Left colon (tissue), 2 donors: ENCODE results near the gene TBX5. TPM values are rescaled to one million over a fixed set of nuclear protein-coding genes. Genes with fewer than 3 reads are reported as not detected.
"Not testable (repeated sequence)": the region's sequence is repeated elsewhere in the genome, so short reads cannot be mapped to it uniquely, and the experiment has no call there.

ENCODE experiments used
- ATAC-seq: fragments of 200-7000 bp; cut with Tn5 transposase; one replicate; pipeline ENCODE4 v1.9.1; 2020; ENCODE audit warnings: mild to moderate bottlenecking, moderate library complexity
- DNase-seq, 2 donors: peaks; one replicate each; pipeline ENCODE4 v3.0.0-alpha.2; 2020
- intact Hi-C, 2 donors: fragments of 100-400 bp; cut with DNase I in 1 of 2; cut with micrococcal nuclease in 1 of 2; formaldehyde crosslinking; loops; one replicate each; pipeline versions ENCODE4 v1.11.2 to v1.14.0; 2022; cut with DNase I, micrococcal nuclease
- total RNA-seq, 2 donors: library from RNA; stranded (reverse); fragmentation: NEBNext Ultra II Directional; extraction: Animal tissue kit (Norgen Biotek cat#: 25700); gene quantifications; one replicate each; pipeline ENCODE4 v1.2.1, GENCODE V29; 2021
- donor health status: DM: no; HTN: no; CAD: no.
- donor health status: DM: yes; HTN: yes; CAD: no.

Gene TBX5
- total RNA-seq, 2 donors from 2014 or later, result not detected

- intact Hi-C loops, result no loop called here
- ATAC-seq, result no peak
Measured at GRCh38 chr12:114396153-114396868, 9.6 kb downstream of the TBX5 start.

DNA sequence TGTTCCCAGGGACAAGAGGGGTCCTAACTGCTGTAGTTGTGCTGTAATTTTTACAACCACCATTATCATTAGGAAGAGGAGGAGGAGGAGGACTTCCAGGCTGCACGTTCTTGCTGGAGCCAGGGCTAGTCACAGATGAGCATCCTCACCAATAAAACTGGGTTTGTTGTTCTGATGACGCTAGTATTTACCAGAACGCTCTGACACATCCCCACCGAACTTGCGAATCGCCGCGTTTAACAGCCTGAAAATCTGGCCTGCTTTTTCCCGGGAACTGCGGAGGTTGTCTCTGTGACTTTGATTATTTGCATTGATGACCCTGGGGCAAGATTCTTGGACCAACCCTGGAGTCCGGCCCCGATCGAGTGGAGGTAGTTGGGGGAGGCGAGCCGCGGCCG lies 10.2 kb downstream of the TBX5 start:
- ATAC-seq (no peak), DNase-seq (no peak)
- intact Hi-C loops, result no loop called here

More at GRCh38 chr12:114396153-114396868, 9.6 kb downstream of the TBX5 start:
- no peak for DNase-seq

DNA sequence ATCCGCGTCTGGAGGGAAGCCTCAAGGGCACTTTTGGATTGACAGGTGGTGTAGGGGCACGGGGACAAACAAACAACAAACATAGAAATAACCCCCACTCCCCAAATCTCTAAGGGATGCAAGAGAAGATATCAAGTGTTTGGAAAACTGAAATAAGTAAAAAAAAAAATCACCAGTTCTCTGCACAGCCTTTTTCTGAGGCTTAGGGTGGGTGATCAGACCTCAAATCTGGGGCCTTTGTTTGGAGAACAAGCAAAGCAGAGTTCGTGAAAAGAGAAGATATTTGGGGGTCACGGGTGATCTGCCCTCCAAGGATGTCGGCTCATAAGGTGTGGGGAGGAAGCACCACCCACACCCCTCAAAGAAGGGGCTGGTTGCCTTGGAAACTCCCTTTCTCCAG lies 10.7 kb downstream of the TBX5 start:
- DNase-seq (no peak), ATAC-seq (no peak)
- intact Hi-C loops, result no loop called here

- intact Hi-C loops, result no loop called here
Measured at GRCh38 chr12:114393569-114393968, 12.4 kb downstream of the TBX5 start.

DNA sequence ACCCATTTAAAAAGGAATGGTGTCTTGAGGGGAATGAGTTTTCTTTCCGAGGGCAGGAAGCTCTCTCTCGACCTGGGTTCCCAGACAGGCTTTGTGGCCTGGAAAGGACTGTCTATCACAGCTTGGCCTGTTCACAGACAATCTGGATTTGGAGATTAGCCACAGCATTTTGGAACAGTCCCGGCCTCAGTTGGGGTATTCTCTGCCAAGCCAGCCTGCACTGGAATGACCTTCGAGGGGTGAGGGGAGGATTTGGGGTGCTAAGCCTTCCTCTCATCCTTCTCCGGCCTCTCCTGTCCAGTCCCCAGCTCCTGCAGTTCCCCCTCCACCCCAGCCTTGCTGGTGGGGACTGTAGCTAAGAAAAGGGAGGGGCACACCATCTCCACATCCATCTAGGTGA lies 13.0 kb downstream of the TBX5 start:
- no peak for DNase-seq
- ATAC-seq, result no peak
- intact Hi-C loops, result no loop called here

More at GRCh38 chr12:114393569-114393968, 12.4 kb downstream of the TBX5 start:
- DNase-seq, result no peak
- no peak for ATAC-seq

GRCh38 chr12:114391088-114391487 lies 14.9 kb downstream of the TBX5 start:
- DNase-seq (no peak), ATAC-seq (no peak)
- intact Hi-C loops, result no loop called here

GRCh38 chr12:114384739-114385138 lies 21.2 kb downstream of the TBX5 start:
- no peak for DNase-seq

DNA sequence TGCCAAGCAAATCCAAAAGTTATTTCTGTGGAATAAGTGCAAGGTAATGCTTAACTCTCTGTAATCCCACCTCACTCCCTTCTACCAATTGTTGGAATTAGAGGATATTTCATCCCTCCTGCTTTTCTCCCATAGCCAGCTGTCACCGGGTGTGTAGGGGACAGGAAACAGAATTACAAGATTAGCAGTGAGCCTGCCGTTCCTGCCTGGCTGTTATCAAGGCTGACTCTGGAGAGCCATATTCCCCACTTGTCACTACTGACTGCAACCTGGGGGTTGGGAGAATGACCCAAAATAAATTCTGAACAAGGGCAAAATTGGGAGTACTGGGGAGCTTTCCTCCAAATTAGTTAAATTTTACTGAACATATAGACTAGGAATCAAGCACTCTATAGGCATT lies 24.8 kb downstream of the TBX5 start:
- ATAC-seq (no peak), DNase-seq (no peak)
- intact Hi-C loops, result no loop called here

More at GRCh38 chr12:114384739-114385138, 21.2 kb downstream of the TBX5 start:
- no peak for ATAC-seq
- intact Hi-C loops, result no loop called here

GRCh38 chr12:114371733-114372132 lies 34.2 kb downstream of the TBX5 start:
- intact Hi-C loops, result no loop called here
- ATAC-seq (no peak), DNase-seq (no peak)

GRCh38 chr12:114371250-114371649 lies 34.7 kb downstream of the TBX5 start:
- ATAC-seq (no peak), DNase-seq (no peak)
- intact Hi-C loops, result no loop called here

- intact Hi-C loops, result no loop called here
- no peak for ATAC-seq
- no peak for DNase-seq
Measured at GRCh38 chr12:114368685-114369452, 37.1 kb downstream of the TBX5 start.

DNA sequence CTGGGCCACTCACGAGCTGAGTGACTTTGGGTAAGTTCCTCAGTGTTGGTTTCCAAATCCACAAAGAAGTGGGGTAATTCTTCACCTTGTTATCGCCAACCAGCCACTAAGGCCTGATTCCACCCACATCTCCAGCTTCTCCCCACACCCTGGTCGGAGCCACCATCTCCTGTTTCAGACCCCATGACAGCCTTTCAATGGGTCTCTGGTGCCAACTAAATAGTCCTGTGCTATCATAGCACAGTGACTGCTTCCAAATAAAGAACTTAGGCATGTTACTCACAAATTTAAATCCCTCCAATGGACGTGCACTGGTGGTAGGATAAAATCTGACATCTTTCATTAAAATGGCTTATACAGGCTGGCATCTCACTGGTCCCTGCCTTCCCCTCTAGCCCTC lies 44.0 kb downstream of the TBX5 start:
- ATAC-seq (no peak), DNase-seq (no peak)
- intact Hi-C loops, result no loop called here

- no peak for ATAC-seq
- intact Hi-C loops, result no loop called here
- DNase-seq, result no peak
Measured at GRCh38 chr12:114361545-114361944, 44.4 kb downstream of the TBX5 start.

DNA sequence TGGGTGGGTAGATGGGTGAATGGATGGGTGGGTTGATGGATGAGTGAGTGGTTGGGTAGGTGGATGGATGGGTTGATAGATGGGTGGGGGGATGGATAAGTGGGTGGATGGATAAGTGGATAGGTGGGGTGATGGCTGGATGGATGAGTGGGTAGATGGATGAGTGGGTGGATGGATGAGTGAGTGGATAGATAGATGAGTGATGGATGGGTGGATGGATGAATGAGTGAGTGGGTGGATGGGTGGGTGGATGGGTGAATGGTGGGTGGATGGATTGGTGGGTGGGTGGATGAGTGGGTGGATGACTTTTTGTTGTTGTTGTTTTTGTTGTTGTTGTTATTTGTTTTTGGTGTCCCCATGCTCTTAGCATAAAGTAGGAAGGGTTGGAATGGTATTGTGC lies 45.5 kb downstream of the TBX5 start:
- intact Hi-C loops, result no loop called here
- DNase-seq, result no peak
- no peak for ATAC-seq

- ATAC-seq, result no peak
Measured at GRCh38 chr12:114355389-114356088, 50.4 kb downstream of the TBX5 start.

DNA sequence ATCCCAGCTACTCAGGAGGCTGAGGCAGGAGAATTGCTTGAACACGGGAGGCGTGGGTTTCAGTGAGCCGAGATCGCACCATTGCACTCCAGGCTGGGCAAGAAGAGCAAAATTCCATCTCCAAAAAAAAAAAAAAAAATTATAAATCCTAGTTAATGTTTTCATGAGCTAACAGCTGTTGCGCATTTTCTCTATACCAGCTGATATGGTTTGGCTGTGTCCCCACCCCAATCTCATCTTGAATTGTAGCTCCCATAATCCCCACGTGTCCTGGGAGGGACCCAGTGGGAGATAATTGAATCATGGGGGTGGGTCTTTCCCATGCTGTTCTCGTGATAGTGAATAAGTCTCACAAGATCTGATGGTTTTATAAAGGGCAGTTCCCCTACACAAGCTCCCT lies 56.7 kb downstream of the TBX5 start:
- intact Hi-C loops, ATAC-seq, DNase-seq: not testable (repeated sequence)

More at GRCh38 chr12:114355389-114356088, 50.4 kb downstream of the TBX5 start:
- DNase-seq, result no peak
- intact Hi-C loops, result no loop called here

DNA sequence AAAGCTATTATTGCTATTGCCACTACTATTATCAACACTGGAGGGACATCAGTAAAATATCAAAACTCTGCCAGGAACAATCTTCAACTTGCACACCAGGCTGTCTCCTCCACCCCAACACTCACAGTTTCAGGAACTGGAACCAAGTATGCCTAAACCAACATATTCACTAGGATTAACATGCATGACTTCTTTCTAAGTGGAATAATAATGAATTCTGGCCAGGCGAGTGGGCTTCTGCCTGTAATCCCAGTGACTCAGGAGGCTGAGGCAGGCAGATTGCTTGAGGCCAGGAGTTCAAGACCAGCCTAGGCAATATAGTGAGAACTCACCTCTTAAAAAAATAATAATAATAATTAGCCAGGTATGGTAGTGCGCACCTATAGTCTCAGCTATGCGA lies 58.1 kb downstream of the TBX5 start:
- intact Hi-C loops, result no loop called here
- ATAC-seq (no peak), DNase-seq (no peak)

DNA sequence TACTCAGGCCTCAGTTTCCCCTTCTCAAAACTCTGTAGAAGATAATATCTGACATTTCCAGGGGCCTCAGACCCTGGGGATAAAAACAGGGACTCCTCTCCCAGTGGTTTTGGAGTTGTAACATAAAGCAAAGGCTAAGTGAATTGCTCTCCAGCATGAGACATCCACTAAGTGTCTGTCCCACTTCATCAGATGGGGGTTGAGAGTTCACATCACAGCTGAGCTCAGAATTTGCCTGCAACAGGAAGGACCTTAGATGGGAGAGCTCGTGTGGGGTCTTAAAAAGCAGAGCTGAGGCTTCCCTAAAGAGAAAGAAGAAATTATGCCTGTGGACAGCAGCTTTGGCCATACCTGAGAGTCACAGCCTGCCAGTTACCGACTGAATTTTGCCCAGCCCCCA lies 61.1 kb downstream of the TBX5 start:
- no peak for DNase-seq
- ATAC-seq, result no peak
- intact Hi-C loops, result no loop called here

GRCh38 chr12:114344303-114344663 lies 61.7 kb downstream of the TBX5 start:
- intact Hi-C loops, result no loop called here
- ATAC-seq, result no peak
- no peak for DNase-seq
